GM18867 (cell line): ENCODE data around the gene ASCL4.

ENCODE experiments used
- ATAC-seq: cut with Tn5 transposase; IDR thresholded peaks from one replicate; pipeline ENCODE4 v1.9.1; 2021; ENCODE audit warnings: mild to moderate bottlenecking, moderate library complexity; ENCODE audit not compliant: unreplicated experiment

The ASCL4 gene

DNA sequence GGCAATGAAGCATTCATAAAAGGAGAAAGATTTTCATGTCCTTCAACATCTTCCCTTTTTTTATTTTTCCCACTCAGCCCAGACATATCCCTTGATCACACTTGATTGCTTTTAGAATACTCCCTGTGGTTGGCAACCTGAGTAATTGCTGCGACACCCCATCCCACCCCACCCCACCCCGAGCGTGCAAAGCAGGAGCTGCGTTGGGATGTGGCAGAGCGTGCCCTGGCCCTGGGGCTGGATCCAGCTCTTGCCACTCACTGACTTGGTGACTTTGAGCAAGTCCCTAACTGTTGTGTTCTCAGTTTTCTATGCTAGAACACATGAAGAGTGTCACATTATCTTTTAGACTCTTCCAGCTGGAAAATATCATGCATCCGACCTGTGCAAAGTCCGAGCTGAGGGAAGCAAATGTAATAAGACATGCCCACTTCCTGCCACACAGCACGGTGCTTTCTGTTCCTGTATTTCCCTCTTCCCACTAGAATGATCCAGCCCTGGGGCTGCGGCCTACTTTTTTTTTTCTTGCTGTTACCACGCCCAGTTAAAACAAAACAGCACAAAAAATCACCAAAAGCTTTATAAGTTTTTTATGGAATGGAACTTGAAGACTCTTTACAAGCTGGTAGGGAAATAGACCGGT lies 4.0 kb downstream of the ASCL4 start:
- ATAC-seq, result no peak

DNA sequence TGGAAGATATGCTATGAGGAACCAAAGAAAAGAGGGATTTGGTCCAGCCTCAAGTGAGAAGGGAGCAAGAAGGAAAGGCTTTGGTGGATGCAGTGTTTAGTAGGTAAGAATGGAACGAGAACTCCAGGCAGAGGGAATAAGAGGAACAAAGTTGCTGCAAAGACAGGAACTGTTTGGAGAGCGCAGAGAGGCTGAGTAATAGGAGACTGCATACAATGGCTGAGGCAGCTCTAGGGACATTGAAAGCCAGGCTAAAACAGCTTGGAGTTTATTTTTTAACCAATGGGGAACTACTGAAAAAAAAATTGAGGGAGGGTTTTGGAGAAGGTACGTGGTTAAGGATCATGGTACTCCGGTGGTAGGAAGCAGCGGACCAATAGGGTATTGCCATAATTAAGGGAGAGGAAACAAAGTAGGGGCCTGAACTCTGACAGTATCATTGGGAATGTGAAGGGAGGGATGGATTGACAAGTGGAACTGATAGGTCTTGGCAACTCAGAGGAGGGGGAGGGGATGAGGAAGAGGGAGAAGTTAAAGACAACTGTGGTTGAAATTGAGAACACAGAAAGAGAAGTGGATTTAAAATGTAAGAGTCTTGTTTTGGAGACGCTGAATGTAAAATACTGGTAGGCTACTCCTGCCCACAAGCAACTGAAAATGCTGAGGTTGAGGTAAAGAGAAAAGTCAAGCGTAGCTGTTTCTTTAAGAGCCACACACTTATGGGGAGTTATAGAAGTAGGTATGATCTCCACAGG lies 4.8 kb downstream of the ASCL4 start:
- peak; percentile 68 for ATAC-seq

DNA sequence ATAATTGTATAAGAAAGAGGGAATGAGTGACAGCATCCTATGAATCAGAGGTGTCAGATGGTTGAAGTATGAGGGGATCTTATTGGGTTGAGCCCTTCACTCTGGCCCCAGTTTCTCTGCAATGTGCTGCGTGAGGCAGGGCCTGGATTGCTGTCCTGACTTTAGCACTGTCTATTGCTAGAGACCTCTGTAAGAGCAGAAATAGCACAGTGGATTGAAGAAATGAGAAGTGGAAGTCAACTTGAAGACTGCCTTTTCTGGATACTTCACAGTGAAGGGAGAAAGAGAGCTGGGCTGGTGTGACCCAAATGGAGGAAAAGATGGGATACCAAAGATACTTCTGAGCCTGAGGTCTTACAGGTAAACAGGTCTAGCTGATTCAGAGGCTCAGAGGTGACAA lies 5.8 kb downstream of the ASCL4 start:
- ATAC-seq, result no peak

DNA sequence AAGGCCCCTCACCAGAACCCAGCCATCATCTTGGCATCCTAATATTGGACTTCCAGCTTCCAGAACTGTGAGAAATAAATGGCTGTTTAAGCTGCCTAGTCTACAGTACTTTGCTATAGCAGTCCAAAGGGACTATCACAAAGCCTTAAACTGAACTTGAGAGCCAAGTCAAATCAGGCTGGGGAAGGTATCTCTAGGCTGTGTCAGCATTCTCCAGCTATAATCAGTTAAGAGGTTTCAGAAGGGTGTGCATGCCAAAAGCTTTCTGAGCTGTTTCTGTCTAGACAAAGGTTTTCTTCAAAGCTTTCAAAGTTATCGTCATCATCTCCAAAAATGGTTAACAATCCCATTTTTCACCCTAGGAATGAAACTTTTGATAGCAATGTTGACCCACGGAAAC lies 7.6 kb downstream of the ASCL4 start:
- ATAC-seq, result no peak

DNA sequence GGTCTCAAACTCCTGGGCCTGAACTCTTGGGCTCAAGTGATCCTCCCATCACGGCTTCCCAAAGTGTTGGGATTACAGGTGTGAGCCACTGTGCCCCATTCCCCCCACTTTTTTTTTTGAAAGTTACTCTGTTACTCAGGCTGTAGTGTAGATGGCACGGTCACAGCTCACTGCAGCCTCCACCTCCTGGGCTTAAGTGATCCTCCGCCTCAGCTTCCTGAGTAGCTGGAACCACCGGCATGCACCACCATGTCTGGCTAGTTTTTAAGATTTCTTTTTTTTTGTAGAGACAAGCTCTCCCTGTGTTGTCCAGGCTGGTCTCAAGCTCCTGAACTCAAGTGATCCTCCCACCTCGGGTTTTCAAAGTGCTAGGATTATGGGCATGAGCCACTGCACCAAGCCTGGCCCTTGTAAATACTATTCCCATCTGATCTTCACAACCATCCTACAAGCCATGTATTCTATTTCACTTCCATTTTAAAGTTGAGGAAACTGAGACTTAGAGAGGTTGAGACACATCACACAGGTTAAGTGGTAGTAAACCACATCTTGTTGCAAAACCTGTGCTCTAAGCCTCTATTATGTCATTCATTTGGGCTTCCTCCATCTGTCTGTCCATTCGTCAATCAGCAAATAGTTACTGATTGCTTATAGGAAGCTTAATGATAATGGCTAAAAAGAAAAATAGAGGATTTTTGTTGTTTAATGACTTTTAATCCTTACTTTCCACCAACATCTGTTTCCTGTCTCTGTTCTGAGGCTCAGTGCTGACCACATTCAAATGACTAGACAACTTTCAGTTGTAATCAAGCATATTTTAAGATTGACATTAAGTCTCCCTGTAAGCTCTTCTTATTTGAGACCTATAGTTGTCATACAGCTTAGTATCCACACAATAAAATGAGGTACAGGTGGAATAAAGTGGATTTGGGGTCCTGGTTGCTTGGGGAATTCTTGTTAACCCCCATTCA lies 9.2 kb downstream of the ASCL4 start:
- ATAC-seq, result peak; percentile 68

DNA sequence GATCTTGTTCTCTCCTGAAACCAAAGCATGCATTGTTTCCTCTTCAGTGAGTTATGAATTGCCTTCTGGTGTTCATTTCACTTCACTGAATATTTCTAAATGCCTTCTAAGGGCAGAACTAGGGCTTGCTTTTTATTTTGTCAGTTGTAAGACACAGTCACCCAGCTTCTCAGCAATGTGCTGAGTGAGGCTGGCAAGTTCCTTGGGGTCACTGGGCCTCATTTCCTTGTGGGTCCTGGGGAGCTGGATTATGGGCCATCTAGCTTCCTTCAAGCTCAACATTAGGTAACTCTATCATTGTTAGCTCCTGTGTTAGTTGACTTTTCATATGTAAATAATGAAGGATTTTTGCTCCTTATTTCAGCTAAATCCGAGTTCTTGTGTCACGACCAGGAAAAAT lies 13.8 kb downstream of the ASCL4 start:
- no peak for ATAC-seq

DNA sequence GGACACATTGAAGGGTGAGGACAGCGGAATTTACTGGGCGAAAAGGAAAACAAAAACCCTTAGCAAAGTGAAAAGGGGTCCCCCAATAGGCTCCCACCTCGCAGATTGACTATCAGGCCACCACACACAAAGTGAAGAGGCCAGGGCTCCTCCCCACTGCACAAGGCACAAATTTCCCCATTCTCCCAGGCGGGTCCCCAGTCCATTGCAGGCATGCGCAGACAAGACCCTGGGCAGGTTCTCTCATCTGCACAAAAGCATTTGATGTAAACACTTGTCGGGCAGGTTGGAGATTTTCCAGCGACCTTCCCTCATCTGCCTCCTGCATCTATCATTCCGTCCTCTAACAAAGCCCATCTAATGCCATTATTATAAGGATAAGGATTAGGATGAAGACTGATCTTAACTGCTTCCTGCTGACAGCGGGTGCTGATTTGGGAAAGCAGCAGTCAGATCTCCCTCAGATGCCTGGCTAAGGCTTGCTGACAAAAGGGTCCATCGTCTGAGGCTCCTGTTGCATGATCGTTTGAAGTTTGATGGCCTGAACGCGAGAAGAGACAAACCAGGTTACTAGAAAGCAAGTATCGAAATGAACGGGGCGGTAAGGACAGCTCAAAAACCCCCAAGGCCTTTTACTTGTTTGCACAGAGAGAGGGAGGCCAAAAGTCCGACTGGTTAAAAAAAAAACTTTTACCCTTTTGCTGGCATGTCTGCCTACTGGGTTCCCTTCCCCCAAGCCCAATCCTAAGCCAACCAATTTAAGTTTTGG lies 14.4 kb downstream of the ASCL4 start:
- no peak for ATAC-seq

DNA sequence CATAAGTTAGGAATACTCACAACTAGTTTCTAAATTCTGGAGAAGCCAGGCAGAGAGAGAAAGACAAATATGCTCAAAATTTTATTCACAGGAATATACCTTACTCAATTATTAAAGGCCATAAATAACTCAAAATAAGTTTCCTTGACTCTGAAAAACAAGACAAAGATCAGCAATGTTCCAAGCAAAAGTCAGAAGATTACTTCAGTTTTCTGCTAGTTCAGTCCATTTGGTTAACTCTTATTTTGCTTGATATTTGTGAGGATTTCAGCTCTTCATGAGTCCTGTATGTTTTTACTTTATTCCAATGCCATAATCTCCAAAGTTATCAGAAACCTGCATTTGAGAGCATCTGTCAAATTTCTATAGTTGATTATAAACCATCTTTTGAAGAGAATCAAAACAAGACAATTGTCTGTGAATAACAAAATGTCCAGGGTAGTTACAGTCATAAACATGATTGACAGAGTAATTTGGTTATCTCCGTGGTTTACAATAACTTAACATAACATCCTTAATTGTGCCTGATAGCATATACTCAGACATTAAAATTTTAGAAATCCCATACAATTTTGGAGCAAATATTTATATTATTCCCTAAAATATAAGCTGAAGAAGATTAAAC lies 17.1 kb downstream of the ASCL4 start:
- ATAC-seq, result no peak

DNA sequence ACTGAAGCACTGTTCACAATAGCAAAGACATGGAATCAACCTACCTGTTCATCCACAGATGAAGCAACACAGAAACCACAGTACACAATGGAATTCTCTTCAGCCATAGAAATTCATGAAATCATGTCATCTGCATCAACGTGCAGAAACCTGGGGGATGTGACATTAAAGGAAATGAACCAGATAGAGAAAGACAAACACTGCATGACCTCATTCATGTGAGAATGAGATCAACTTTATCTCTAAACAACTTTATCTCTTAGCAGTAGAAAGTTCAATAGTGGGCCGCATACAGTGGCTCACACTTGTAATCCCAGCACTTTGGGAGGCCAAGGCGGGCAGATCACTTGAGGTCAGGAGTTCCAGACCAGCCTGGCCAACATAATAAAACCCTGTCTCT lies 19.9 kb downstream of the ASCL4 start:
- no peak for ATAC-seq

DNA sequence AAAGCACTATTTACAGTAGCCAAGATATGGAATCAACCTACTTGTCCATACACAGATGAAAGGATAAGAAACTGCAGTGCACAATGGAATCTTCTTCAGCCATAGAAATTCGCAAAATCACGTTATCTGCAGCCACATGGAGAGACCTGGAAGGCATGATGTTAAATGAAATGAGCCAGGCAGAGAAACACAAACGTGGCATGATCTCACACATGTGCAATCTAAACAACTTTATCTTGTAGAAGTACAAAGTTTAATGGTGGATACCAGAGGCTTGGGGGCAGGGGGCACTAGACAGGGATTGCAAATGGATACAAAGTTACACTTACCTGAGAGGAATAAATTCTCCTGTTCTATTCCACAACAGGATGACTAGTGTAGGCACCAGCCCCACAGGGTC lies 24.1 kb downstream of the ASCL4 start:
- ATAC-seq, result no peak

DNA sequence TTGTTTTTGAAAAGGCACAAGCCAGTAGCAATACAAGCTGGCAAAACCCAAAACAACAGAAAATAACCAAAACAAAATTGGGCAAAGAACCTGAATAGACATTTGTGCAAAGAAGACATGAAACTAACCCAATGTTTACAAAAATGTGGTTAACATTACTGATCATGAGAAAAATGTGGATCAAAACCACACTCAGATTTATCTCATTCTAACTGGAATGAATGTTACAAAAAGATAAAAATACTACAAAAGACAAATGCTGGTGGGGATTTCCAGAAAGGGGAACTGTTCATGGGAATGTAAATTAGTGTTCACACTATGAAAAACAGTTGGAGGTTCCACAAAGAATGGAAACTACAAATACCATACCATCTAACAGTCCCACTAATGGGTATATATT lies 26.6 kb downstream of the ASCL4 start:
- no peak for ATAC-seq

DNA sequence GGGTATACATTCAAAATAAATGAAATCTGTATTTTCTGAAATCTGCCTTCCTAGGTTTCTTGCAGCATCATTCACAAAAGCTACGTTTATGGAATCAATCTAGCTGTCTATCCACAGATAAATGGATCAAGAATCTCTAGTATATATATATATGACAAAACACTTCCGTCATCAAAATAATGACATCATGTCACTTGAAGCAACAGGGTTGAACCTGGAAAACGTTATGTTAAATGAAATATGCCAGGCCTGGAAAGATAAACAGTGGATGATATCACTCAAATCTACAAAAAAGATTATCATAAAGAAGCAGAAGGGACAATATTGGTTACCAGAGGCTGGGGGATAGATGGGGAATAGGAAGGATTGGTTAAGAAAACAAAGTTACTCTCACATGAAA lies 28.6 kb downstream of the ASCL4 start:
- no peak for ATAC-seq

DNA sequence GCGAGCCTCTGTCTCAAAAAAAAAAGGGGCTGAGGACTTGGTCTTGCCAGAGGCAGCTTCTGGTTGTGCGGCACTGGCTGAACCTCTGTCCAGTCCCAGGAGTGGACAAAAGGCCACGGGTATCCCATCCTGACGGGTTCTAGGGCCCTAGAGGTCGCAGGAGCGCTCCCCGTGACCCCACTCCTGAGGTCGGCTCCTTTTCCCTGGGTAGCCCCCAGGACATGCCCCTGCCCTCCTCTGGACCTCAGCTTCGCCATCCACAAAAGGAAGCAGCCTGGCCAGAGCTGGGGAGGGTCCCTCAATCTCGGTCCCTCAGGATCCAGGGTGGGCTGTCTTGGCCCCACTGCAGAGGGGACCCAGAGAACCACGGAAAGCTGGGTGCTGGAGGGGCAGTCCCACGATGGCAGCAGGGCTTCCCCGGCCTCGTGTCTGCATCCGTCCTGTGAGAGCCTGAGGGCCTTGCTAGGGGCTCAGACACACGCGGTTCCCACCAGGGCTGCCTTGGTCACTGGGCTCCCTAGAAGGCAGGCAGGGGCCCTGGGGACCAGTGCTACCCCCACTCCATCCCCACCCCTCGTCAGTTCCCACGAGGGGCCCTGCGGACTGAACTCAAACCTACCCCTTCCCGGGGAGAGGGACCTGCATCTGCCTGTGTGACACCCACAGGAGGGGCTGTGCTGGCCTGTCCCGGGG lies 31.1 kb downstream of the ASCL4 start:
- ATAC-seq, result no peak

DNA sequence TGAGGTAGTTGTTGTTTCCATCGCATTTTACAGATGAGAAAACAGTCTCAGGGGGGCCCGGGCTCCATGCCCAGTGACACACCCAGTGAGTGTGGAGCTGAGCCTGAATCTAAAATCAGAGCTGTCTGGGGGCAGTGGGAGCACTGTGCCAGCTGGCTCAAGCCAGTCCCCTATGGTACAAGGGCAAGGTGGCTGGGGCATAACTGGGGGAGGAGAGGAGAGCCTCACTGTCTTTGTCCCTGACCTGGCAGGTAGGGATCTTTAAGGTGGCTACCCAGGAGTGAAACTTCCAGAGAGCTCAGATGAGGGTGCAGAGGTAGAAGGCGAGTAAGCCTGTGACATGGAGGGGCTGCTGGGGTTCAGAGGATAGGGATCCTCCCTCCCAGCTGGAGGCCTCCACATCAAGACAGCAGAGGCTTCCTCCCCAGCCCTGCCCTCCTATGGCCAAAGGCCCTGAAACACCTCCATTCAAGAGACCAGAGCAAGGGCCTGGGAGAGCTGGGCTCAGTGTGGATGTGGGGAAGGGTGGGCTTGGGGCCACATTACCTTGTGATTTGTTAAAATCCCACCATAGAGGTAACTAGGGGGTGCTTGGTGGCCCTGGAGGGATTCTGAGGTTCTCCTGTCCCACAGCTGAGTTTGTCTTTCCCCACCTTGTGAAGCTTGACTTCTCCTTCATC lies 33.1 kb downstream of the ASCL4 start:
- no peak for ATAC-seq

DNA sequence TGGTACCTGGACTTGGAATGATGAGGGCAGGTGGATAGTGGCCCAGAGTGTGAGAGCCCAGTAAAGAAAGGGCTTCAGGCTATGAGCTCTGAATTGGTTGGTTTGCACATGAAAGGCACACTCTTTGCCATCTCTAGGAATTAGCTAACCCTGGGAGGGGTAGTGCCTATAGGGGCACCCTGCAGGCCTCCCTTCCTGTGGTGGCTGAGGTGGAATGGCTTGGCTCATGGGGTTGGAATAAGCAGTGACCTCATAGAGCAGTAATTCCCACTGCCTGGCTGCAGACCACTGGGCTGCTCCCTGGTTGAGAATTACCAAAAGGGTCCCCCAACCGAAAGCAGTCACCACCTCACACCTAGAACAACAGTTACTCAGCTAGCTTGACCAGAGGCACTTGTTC lies 42.7 kb downstream of the ASCL4 start:
- no peak for ATAC-seq

DNA sequence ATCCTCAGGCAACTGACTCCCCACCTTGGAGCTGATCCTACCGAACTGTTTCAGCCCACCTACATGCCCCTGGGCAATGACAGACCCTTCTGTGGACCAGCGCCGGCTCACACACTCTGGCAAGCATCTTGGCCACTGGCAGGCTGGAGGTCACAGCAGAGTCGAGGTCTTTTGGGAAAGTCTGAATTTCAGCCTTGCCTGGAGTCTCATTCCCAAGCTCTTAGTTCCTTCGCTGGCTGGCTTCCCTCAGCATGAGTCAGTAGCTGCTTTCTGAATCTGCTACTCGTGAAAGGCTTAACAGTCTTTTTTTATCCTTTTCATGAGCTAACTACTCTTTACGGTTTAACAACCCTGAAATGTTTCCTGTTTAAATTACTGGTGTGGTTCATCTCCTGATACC lies 44.5 kb downstream of the ASCL4 start:
- no peak for ATAC-seq

DNA sequence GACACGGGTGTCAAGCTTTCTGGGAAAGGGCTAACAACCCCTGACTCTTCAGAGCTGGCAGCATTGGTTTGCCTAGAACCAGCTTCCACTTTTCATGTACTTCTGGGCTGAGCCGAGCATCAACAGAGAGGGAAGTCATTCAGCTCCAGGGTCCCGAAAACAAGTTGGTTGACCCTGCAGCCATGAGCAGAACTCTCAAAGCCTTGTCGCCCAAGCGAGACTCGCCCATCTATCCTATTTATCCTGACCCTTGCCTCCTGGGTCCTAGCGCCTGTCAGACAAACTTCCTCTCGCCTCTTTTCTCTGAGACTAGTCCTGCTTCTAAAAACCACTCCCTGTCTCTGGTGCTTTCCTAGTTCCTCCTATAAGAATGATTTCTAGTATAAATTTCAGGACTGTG lies 47.9 kb downstream of the ASCL4 start:
- ATAC-seq, result no peak
